ENCODE measurements around the gene XBP1. TPM values are rescaled to one million over a fixed set of nuclear protein-coding genes. Genes with fewer than 3 reads are reported as not detected.
A peak's percentile ranks its signal among the peaks of the same experiment; 100 is the strongest.

Gene XBP1
- total and polyA plus RNA-seq, 2 of the 13 experiments (the other 11 are each of a cell fraction or from before 2014, with no cell fraction given): 416 to 427 TPM

GRCh38 chr22:28792491-28793383, 7.6 kb downstream of the XBP1 start (continued):
- TF ChIP-seq SMARCE1 (IDR thresholded peaks at IDR 0.05; ENCODE audit: borderline replicate concordance) (no peak), ASH2L (IDR thresholded peaks at IDR 0.05; ENCODE audit: insufficient read length, low read depth, low read length) (no peak), ZEB1 (IDR thresholded peaks at IDR 0.05; ENCODE audit: insufficient replicate concordance, low read depth) (peak; percentile 66), ARID4A (CRISPR knock-in tag; IDR thresholded peaks at IDR 0.05; ENCODE audit: borderline replicate concordance) (peak; percentile 34; the same call in 1 of the 2 replicates), ZNF761 (CRISPR knock-in tag; conservative IDR thresholded peaks at IDR 0.05) (no peak), FIP1L1 (IDR thresholded peaks at IDR 0.05; ENCODE audit: borderline replicate concordance, insufficient read depth, low read depth, low read length) (0 out of 2 replicates have a peak, but pooled peaks have one; percentile 20), PLSCR1 (CRISPR knock-in tag; IDR thresholded peaks at IDR 0.05; ENCODE audit: borderline replicate concordance) (no peak), SNAPC4 (CRISPR knock-in tag; IDR thresholded peaks at IDR 0.05) (no peak), ATF5 (CRISPR knock-in tag; IDR thresholded peaks at IDR 0.05; ENCODE audit: low read depth) (no peak), ZNF772 (CRISPR knock-in tag; IDR thresholded peaks at IDR 0.05) (peak; percentile 22; the same call in 1 of the 2 replicates), ATF1 (CRISPR knock-in tag; IDR thresholded peaks at IDR 0.05) (no peak), CSRNP1 (CRISPR knock-in tag; IDR thresholded peaks at IDR 0.05) (no peak), PHF5A (CRISPR knock-in tag; IDR thresholded peaks at IDR 0.05; ENCODE audit: low read depth, unreplicated experiment) (no peak)

All from HepG2 (cell line).